CD4-positive, alpha-beta T cell treated with Interleukin-4 for 1 hour (primary cell): ENCODE data around the gene KIF5A.
"Not testable (repeated sequence)": the region's sequence is repeated elsewhere in the genome, so short reads cannot be mapped to it uniquely, and the experiment has no call there.

Experiments
- DNase-seq, 2 donors: peaks; one replicate each; pipeline ENCODE4 v3.0.0-alpha.2; 2020 to 2022

Gene KIF5A

DNA sequence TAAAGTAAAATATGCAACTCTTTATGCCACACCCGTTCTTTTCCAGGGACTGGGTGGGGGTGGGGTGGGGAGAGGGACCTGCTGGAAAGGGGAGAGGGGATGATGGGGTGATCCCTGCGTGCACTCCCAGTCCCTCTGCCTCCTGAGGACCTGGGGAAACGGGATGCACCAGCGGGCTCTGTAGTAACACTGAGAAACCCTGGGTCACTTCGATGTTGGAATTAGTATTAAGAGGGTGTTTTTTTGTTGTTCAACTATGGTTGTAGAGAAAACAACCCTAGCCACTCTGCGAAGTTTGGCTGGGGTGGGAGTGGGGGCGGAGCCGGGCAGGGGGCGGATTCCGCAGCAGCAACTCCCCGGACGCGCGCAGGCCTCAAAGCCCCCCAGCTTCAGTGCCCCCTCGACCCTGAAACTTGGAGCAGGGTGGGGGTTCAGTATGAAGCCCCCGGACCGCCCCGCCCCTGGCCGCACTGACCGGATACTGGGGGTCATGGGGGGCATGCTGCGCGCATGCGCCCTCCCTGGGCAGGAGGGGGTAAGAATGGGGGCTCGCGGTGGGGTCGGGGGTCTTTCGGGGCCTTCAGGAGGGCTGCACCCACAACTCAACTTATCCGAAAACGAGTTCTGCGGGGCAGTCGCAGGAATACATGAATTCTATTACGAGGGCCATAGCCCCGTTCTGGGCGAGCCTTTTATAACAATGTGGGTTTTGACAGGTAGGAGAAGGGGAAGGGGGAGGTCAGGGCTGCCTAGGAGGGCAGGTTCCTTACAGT, 60.1 kb downstream of the KIF5A start:
- DNase-seq: no peak

DNA sequence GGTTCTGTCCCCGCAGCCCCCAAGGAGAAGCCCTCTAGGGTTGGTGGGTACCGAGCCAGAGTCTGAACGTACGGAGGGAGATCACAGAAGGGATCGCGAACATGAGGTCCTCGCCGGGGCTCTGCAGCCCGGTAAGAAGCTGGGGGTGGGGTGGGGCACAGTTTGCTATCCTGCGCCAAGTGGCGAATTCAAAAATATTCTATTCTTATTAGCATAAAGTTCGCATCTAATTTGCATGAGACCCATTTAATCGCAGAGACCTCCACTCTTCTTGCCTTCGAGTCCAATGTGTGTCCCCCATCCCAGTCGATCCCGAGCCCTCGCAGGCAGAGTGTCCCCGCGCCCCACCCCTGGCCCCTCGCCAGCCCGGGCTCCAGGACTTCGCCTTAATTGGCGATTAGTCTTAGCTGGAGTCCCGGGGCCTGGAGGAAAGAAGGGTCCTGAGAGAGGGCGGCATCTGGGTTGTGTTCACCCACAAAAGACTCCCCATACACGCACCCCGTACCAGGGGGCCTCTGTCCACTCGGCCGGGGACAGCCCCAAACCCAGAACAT, 60.8 kb downstream of the KIF5A start:
- DNase-seq: no peak

DNA sequence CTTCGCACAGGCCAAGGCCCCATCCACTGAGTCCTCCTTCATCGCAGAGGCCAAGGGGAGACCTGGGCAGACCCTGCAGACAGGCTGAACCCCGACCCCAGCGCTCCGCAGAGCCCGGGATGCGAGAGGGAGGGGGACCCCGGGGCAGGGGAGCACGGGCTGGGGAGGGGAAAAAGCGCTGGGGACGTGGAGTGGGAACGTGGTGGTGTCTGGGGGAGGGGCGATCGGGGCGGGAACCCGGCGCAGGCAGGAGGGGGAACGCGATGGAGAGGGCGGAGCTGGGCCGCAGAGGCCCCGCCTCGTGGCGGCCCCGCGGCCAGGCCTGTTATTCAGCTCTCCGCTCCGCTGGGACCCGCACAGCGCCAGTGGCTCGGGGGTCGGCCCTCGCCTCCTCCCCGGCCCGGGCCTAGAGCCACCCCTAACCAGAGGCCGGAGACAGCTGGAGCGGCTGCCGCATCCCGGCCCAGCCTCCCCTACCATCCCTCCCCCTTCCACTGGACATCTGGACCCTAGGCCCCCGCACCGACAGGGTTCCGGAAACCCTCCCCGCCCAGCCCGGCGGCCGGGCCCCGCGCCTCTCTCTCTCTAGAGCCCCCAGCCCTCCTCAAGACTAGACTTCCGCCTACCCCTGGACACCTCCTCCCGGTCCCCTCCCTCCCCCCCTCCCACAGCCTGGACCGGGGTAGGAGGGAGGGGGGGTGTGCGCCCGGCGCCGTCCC, 61.4 kb downstream of the KIF5A start, which contains the start of gene ARHGEF25:
Gene ARHGEF25 (plus strand): TSS at position 328 of the 719 bp plus-strand sequence. CDS start 460 bp downstream, outside the sequence.
- peak; percentile 31 to 45 for DNase-seq

DNA sequence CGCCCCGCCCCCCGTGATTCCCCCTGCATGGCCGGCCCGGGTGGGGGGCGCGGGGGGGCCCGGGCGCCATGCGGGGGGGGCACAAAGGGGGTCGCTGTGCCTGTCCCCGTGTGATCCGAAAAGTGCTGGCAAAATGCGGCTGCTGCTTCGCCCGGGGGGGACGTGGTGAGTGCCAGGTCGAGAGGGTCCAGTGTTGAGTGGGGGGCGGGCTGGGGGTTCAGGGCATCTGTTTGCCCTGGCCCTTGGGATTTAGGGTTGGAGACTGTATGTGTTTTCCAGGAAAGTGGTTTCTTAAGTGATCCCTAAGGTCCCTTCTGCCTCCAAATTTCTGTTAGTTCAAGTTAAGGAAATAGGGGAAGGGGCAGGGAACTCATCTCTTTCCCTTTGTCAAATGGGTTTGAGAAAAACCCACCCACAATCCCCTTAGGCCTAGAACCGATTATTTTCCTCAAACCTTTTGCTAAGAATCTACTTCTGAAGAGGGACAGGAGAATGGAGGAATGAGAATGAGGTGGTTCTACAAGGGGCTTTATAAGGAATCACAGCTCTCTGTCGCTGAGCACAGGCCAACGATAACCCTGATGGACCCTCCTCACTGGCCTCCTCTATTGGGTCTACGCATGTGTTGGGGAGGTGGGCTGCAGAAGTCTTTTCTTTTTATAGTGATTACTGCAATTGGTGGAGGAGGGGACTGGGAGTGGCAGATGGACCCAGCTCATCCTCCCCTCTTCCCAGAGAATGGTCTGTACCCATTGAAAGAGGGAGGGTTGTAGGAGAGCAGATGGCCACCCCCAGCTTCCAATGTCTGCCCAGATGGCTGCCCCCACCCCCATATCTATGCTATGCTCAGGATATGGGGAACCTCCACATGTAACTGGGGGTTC, 62.2 kb downstream of the KIF5A start:
- DNase-seq: no peak

DNA sequence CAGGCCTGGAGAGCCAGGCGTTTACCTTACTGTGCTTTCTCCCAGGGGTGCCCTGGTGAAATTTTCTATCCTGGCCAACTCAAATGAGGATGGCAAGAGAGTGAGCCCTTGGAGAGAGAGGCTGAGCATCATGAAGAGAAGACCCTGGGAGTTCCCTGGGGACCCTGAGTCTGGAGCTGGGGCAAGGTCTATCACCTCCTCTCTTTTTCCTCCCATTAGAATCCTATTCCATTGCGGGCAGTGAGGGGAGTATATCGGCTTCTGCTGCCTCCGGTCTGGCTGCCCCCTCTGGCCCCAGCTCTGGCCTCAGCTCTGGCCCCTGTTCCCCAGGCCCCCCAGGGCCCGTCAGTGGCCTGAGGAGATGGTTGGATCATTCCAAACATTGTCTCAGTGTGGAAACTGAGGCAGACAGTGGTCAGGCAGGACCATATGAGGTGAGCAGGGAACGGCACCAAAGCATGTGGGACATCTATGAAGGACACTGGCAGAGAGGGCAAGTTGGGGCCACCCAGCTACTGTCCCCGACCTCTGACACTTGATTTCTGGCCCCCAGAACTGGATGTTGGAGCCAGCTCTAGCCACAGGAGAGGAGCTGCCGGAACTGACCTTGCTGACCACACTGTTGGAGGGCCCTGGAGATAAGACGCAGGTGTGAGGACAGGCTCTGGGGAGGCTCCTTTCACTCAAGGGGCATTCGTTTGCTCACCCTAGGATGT, 63.0 kb downstream of the KIF5A start:
- DNase-seq: no peak

DNA sequence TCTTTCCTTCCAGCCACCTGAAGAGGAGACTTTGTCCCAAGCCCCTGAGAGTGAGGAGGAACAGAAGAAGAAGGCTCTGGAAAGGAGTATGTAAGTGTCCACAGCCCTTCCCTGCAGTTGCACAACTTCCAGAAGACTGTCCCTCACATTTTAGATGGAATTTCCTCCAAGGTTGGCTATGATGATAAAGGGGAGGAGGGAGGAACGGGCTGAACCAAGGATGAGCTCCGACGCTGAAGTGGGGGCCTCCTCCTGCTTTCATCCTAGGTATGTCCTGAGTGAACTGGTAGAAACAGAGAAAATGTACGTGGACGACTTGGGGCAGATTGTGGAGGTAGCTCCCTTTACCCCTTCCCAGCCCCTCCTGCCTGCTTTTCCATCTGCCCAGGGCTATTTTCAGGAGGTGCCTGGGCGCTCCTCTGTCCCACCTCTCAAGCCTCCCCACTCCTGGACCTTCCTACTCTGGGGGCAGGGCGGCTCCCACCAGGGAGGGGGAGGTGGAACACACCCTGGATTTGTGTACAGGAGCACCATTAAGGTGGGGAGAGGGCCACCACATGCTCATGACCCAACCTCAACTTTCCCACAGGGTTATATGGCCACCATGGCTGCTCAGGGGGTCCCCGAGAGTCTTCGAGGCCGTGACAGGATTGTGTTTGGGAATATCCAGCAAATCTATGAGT, 63.7 kb downstream of the KIF5A start:
- no peak for DNase-seq

DNA sequence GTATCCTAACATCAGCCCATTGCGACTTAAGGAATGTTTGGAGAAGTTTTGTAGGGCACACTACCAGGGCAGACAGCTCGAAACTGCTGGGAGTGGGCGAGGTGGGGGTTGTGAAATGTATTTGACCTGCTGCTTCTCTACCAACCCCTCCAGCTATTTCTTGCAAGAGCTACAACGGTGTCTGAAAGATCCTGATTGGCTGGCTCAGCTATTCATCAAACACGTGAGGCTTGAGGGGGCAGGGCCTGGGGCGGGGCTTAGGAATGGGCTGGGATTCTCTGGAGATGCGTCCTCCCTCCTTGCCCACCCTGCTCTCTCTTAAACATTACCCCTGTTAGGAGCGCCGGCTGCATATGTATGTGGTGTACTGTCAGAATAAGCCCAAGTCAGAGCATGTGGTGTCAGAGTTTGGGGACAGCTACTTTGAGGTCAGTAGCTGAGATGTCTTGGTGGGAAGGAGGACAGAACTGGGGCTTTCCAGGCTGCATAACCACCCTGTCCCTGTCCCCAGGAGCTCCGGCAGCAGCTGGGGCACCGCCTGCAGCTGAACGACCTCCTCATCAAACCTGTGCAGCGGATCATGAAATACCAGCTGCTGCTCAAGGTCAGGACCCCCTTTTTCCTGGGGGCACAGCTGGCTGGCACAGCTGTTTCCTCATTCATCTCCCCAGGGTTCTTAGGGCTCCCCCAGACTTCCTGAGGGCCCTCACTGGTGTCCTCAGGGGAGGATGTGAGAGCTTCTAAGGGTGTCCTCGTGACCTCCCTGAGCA, 64.5 kb downstream of the KIF5A start:
- peak; percentile 10 to 40 for DNase-seq

DNA sequence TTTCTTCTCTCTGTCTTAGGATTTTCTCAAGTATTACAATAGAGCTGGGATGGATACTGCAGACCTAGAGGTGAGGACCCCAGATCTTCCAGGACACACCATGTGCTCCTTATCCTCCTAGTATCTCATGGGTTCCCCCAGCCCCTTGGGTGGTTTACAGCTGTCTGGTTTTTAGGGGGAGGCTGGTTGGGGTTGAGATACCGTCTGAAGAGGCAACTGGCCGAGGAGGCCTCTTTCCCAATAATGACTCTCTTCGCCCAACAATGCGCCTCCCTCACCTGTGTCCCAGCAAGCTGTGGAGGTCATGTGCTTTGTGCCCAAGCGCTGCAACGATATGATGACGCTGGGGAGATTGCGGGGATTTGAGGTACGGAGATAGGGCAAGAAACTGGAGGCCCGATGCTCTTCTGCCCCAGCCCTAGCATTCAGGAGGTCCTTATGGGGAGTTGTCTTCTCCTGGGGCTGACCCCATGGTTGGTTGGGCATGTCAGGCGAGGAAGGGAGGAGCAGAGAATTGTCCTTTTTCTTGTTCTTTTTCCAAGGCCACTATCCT, 65.2 kb downstream of the KIF5A start:
- DNase-seq: no peak

DNA sequence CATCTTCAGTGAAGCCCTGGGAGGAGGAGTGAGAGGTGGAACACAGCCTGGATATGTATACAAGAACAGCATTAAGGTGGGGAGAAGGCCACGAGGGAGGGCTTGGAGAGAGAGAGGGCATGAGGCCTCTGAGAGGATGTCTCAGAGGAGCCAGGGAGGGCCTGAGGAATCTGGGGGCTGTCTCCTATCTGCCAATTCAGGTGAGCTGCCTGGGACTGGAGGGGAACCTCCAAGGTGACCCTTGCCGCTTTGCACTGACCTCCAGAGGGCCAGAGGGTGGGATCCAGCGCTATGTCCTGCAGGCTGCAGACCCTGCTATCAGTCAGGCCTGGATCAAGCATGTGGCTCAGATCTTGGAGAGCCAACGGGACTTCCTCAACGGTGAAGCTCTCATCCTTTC, 65.8 kb downstream of the KIF5A start:
- DNase-seq: no peak

DNA sequence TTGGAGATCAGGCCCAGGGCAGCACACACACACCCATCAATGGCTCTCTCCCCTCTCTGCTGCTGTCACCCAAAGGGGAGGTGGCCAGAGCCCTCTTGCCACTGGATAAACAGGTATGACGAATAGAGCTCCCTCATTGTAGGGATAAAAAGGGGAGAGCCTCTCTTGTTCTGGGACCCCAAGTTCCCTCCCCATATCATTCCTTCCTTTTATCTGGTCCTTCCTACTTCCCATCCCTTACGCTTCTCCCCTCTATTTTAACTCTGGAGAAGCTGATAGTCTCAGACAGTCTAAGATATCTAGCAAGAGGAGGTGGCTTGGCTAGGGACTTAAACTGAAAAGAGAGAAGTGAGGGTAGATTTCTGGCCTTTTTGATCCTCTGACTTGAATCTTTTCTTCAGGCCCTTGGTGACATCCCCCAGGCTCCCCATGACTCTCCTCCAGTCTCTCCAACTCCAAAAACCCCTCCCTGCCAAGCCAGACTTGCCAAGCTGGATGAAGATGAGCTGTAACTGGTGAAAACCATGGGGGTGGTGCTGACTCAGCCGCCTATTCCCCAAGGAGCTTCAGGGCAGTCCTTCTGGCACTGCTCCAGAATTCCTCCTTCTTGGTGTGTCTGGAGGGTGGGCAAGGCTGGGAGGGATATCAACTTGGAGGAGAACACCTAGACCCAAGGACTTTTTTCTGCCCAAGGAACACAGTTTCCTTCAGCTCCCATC, 66.7 kb downstream of the KIF5A start:
- DNase-seq: no peak

DNA sequence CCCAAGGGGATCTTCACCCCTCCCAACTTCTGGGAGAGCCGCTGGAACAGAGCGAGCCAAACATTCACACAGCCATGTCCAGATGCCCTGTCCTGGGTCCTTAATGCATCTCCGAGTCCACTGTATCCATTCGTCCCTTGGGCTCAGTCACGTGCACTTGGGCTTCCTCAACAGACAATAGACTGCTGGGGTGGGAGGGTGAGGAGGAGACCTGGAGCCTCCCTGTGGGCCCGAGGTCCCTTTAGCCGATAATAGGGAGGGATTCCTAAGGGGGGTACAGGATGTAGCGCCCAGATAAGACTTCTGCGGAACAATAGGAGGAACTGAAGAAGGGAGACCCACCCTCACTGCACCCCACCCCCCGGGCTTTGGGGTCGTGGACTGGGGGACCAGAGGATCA, 68.1 kb downstream of the KIF5A start:
- no peak for DNase-seq

DNA sequence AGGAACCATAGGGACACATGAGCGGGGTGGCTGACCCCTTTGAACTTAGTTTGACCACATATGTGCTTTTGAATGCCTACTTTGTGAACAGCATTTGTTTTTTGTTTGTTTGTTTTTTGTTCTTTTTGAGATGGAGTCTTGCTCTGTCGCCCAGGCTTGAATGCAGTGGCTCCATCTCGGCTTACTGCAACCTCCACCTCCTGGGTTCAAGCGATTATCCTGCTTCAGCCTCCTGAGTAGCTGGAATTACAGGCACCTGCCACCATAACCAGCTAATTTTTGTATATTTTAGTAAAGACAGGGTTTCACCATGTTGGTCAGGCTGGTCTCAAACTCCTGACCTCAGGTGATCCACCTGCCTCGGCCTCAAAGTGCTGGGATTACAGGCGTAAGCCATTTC, 68.6 kb downstream of the KIF5A start:
- not testable (repeated sequence) for DNase-seq

DNA sequence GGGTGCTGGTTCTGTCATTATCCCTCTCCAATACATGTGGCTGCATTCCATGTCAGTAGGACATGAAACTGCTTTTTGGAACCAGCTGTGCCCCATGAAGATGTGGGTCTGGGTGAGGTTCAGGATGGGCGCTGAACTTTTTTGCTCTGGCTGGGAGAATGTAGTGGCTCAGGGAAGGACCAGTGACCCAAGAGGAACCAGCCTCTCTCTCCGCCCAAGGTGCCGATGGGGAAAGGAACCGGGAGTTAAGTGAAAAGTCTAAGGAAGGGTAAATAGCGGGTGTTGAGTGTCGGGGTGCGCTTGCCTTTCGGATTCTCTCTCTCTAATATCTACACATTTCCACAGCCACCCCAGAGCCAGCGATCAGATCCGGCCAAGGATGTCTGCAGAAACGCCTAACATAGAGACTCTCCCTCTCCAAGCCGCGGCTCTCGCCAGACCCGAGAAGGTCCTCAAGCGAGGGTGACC, 69.2 kb downstream of the KIF5A start:
- no peak for DNase-seq

DNA sequence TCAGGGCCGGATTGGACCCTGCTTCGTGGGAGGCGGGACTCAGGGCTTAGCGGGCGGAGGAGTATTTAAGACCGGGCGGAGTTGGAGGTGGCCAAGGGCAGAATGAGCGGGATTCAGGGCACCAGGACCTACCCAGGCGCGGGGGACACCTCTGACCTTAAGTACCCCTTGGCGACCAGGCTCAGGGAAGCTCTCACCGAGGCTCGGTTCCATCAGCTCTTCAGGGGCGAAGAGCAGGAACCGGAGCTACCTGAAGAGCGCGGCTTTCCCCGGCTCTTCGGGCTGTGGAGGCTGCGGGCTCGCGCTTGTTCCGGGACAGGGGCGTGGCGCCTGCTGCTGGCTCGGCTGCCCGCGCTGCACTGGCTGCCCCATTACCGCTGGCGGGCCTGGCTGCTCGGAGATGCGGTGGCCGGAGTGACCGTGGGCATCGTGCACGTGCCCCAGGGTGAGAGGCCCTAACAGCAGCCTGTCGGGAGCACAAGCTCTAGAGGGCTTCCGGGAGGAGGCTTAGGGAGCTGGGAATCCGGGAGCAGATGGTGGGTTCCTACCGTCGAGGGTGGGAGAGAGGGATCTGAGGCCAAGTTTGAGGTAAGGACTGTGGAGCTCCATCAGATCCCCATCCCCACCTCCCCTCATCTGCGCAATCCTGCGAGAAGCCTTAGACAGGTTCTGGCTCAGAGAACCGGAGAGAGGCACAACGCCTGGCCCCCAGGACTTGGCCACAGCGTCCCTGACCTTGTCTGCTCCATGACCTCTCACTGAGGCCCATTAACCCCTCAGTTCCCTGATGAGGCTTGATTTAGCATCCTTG, 69.8 kb downstream of the KIF5A start:
- peak in 1 of 2 donors; percentile 23 for DNase-seq

DNA sequence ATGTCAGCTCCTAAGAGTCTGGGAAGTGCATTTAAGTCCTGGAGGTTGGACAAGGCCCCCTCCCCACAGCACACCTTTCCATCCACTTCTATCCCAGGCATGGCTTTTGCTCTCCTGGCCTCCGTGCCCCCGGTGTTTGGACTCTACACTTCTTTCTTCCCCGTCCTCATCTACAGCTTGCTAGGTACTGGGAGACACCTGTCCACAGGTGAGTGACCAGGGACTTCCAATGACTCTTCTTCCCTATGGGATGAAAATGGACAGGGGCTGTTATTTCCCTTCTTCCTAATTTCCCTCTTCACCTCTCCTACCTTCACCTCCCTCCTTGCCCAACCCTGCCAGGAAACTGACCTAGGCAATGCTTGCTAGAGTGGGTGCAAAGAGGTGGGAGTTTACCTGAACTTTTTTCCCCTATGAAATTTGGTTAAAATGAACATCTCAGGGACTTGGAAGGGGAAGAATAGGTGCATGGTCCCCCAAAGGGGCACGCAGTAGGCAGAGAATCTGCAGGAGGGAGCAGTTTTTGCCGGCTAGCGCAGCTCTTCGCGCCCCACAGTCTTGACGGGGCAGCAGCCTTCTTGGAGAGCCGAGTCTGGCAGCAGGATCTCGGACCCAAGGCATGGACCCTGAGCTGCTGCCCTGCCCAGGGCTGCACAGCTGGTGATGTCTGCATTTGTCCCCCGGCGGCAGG, 70.5 kb downstream of the KIF5A start:
- no peak for DNase-seq

DNA sequence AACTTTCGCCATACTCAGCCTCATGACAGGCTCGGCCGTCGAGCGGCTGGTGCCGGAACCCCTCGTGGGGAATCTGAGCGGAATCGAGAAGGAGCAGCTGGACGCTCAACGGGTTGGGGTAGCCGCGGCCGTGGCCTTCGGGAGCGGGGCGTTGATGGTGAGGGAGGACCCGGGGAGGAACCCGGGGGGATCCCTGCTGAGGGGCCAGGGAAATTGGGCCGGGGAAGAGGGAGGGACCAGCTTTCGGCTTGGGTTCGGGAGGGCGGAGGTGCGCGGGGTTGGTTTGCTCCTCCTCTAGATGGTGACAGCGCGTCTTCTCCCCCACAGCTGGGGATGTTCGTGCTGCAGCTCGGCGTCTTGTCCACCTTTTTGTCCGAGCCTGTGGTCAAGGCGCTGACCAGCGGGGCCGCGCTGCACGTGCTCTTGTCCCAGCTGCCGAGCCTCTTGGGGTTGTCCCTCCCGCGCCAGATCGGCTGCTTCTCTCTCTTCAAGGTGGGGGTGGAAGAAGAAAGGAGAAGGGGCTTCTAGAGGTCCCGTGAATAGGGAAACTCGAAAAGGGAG, 71.2 kb downstream of the KIF5A start:
- DNase-seq: peak in 1 of 2 donors; percentile 15

DNA sequence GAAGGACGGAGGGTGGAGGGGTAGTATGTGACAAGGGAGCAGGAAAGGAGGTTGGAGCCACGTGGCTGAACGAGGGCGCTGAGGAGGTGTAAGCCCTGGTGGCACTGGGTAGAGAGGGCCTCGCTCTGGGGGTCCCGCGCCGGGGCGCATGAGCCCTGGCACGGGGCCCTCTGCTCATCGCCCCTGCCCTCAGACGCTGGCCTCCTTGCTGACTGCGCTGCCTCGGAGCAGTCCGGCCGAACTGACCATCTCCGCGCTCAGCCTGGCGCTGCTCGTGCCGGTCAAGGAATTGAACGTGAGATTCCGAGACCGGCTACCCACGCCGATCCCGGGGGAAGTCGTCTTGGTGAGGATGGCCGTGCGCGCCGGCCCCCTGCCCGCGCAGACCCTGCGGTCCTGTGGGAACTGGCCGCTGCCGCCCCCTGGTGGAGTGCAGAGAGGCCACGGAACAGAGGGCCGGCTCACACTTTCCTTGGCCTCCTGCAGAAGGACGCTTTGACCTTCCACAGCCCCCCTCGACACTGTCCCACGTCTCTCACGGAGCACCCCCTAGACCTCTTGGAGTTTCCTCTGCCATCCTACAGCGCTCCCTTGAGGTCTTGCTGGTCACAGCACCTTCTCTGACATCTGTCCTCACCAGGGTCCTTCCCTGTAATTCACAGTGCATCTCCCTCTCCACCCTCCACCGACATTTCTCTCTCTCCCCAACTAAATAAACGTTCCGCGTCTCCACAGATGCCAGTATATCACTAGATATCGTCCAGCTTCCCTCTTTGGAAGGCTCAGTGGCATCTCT, 71.9 kb downstream of the KIF5A start:
- DNase-seq: peak; percentile 50 to 59
